ENCODE measurements around the gene NKX1-2.

Gene NKX1-2

GRCh38 chr10:124450012-124450782 is at the start of gene NKX1-2:
NKX1-2 (minus strand) TSS chr10:124450035; CDS start chr10:124449943, 92 bp downstream.
- DNase-seq (ENCODE audit: low read depth in 2 of 2), result no peak

GRCh38 chr10:124498056-124498455 is 48.2 kb upstream of the NKX1-2 start:
- no peak for DNase-seq (ENCODE audit: low read depth in 2 of 2)

GRCh38 chr10:124497196-124497881 is 47.5 kb upstream of the NKX1-2 start:
- no peak for DNase-seq (ENCODE audit: low read depth in 2 of 2)

GRCh38 chr10:124496620-124497019 is 46.8 kb upstream of the NKX1-2 start:
- no peak for DNase-seq (ENCODE audit: low read depth in 2 of 2)

GRCh38 chr10:124496150-124496549 is 46.3 kb upstream of the NKX1-2 start:
- no peak for DNase-seq (ENCODE audit: low read depth in 2 of 2)

- DNase-seq (ENCODE audit: low read depth in 2 of 2), result no peak
Measured at GRCh38 chr10:124495725-124496124, 45.9 kb upstream of the NKX1-2 start.

GRCh38 chr10:124495162-124495561 is 45.3 kb upstream of the NKX1-2 start:
- DNase-seq (ENCODE audit: low read depth in 2 of 2), result no peak

- DNase-seq (ENCODE audit: low read depth in 2 of 2), result no peak
Measured at GRCh38 chr10:124494046-124494807, 44.4 kb upstream of the NKX1-2 start.

- DNase-seq (ENCODE audit: low read depth in 2 of 2), result no peak
Measured at GRCh38 chr10:124493214-124493882, 43.5 kb upstream of the NKX1-2 start.

GRCh38 chr10:124492266-124492665 is 42.4 kb upstream of the NKX1-2 start:
- no peak for DNase-seq (ENCODE audit: low read depth in 2 of 2)

GRCh38 chr10:124491105-124491504 is 41.3 kb upstream of the NKX1-2 start:
- no peak for DNase-seq (ENCODE audit: low read depth in 2 of 2)

- DNase-seq (ENCODE audit: low read depth in 2 of 2), result no peak
Measured at GRCh38 chr10:124486635-124487034, 36.8 kb upstream of the NKX1-2 start.

- no peak for DNase-seq (ENCODE audit: low read depth in 2 of 2)
Measured at GRCh38 chr10:124484661-124485060, 34.8 kb upstream of the NKX1-2 start.

GRCh38 chr10:124484031-124484430 is 34.2 kb upstream of the NKX1-2 start:
- DNase-seq (ENCODE audit: low read depth in 2 of 2), result no peak

GRCh38 chr10:124482876-124483275 is 33.0 kb upstream of the NKX1-2 start:
- no peak for DNase-seq (ENCODE audit: low read depth in 2 of 2)

GRCh38 chr10:124482236-124482800 is 32.5 kb upstream of the NKX1-2 start:
- DNase-seq (ENCODE audit: low read depth in 2 of 2), result no peak

- no peak for DNase-seq (ENCODE audit: low read depth in 2 of 2)
Measured at GRCh38 chr10:124481717-124482116, 31.9 kb upstream of the NKX1-2 start.

GRCh38 chr10:124480860-124481259 is 31.0 kb upstream of the NKX1-2 start:
- DNase-seq (ENCODE audit: low read depth in 2 of 2), result no peak

- DNase-seq (ENCODE audit: low read depth in 2 of 2), result no peak
Measured at GRCh38 chr10:124478515-124478914, 28.7 kb upstream of the NKX1-2 start.

GRCh38 chr10:124477614-124478363 is 28.0 kb upstream of the NKX1-2 start:
- DNase-seq (ENCODE audit: low read depth in 2 of 2), result no peak
